MM.1S (cell line): ENCODE results near the gene IHH.

Experiments
- CTCF ChIP-seq: fragments of 300-600 bp; sonication (generic); IDR thresholded peaks from 2 replicates; pipeline ENCODE4 v1.5.1; 2016; ENCODE audit warnings: antibody characterized with exemption, low read length, mixed read lengths
- EZH2 ChIP-seq: fragments of 300-600 bp; sonication (generic); optimal IDR thresholded peaks from 2 replicates; pipeline ENCODE3; 2017; ENCODE audit warnings: low read depth, mild to moderate bottlenecking, antibody characterized with exemption, low read length, mixed read lengths
- EZH2phosphoT487 ChIP-seq: fragments of 300-600 bp; sonication (generic); IDR thresholded peaks from 2 replicates; pipeline ENCODE4 v1.6.1; 2018; ENCODE audit warnings: antibody characterized with exemption, low read length

- no peak for TF ChIP-seq EZH2
- no peak for TF ChIP-seq CTCF
- no peak for TF ChIP-seq EZH2phosphoT487
Measured at GRCh38 chr2:219071131-219071816, 10.6 kb upstream of the IHH start.
